AG04450 (cell line): ENCODE data around the gene TDRD10. TPM values are rescaled to one million over a fixed set of nuclear protein-coding genes. Genes with fewer than 3 reads are reported as not detected.

Experiments used
- CTCF ChIA-PET: fragments of 300-600, 350-600 bp; formaldehyde crosslinking; extraction: SDS; loops from one replicate; lab custom pipeline; 2022; ENCODE audit warnings: antibody characterized with exemption, inconsistent platforms; lab: Charles Lee
- POLR2A ChIA-PET: fragments of 350-600 bp; formaldehyde crosslinking; extraction: SDS; loops from one replicate; lab custom pipeline; 2021; ENCODE audit warnings: antibody characterized with exemption, inconsistent platforms; lab: Yijun Ruan, JAX
- DNase-seq: peaks from one replicate; pipeline ENCODE4 v3.0.0-alpha.2; 2011; ENCODE audit warnings: low read depth, low spot score
- H3K27ac ChIP-seq: one replicate; pipeline ENCODE4 v1.5.1; 2012; ENCODE audit warnings: low read depth, low read length, control low read depth
- H3K27me3 ChIP-seq: one replicate; pipeline ENCODE4 v1.6.0; 2012; ENCODE audit warnings: low read length; ENCODE audit not compliant: control insufficient read depth, insufficient read depth
- H3K4me3 ChIP-seq: 2 replicates; pipeline ENCODE4 v1.5.1; 2011; ENCODE audit warnings: mild to moderate bottlenecking, low read depth, low read length, control low read depth
- H3K9me3 ChIP-seq: 2 replicates; pipeline ENCODE4 v1.5.1; 2012; ENCODE audit warnings: low read length; ENCODE audit not compliant: control insufficient read depth, insufficient read depth
- CTCF ChIP-seq: IDR thresholded peaks from 2 replicates; pipeline ENCODE4 v1.5.1; 2011; ENCODE audit warnings: low read depth, low read length, control low read depth, inconsistent platforms
- polyA plus RNA-seq: library from polyadenylated mRNA; depleted of rRNA; stranded (reverse); fragments of >200 nt; gene quantifications from 2 replicates; pipeline ENCODE4 v1.2.3, GENCODE V29; 2011

The TDRD10 gene
- polyA plus RNA-seq, 1 experiment, result not detected

GRCh38 chr1:154469844-154470560 is 32.0 kb upstream of the TDRD10 start:
- TF ChIP-seq CTCF, result no peak
- ChIA-PET CTCF (interaction anchor here (0.7 kb wide), 1 partner anchor 135 kb away, joined by 3 read pairs; no protein-coding TSS in a partner anchor), POLR2A (interaction anchor here (0.6 kb wide), 1 partner anchor 62 kb away, joined by 3 read pairs; no protein-coding TSS in a partner anchor)
- no peaks in the 10 kb centered on the region; the same call in 1 of the 2 replicates for H3K9me3 ChIP-seq
- H3K27me3 ChIP-seq, result no peaks in the 10 kb centered on the region
- no peak overlapping the region for H3K4me3 ChIP-seq
- H3K27ac ChIP-seq, result no peak overlapping the region
- no peak for DNase-seq

- H3K4me3 ChIP-seq, result no peak overlapping the region
- no peaks in the 10 kb centered on the region; the same call in 1 of the 2 replicates for H3K9me3 ChIP-seq
- ChIA-PET POLR2A (no interaction called here), CTCF (interaction anchor here (1.0 kb wide), 1 partner anchor 8 kb away, joined by 3 read pairs; no protein-coding TSS in a partner anchor)
- no peaks in the 10 kb centered on the region for H3K27me3 ChIP-seq
- TF ChIP-seq CTCF, result no peak
- no peak overlapping the region for H3K27ac ChIP-seq
- no peak for DNase-seq
These were observed 30.7 kb upstream of the TDRD10 start for GRCh38 chr1:154471304-154471703.

- Histone ChIP-seq H3K4me3 (no peak overlapping the region), H3K27ac (no peak overlapping the region), H3K27me3 (no peaks in the 10 kb centered on the region), H3K9me3 (no peaks in the 10 kb centered on the region)
- POLR2A ChIA-PET, result no interaction called here
- CTCF ChIA-PET, result interaction anchor here (8.7 kb wide), 1 partner anchor 71 kb away, joined by 122 read pairs; no protein-coding TSS in a partner anchor
- DNase-seq, result no peak
- TF ChIP-seq CTCF, result no peak
These were observed 27.2 kb upstream of the TDRD10 start for GRCh38 chr1:154474802-154475201.

GRCh38 chr1:154476791-154477190 is 25.2 kb upstream of the TDRD10 start:
- Histone ChIP-seq H3K27me3 (no peaks in the 10 kb centered on the region), H3K9me3 (no peaks in the 10 kb centered on the region), H3K27ac (no peak overlapping the region), H3K4me3 (no peak overlapping the region)
- TF ChIP-seq CTCF, result no peak
- DNase-seq, result no peak
- POLR2A ChIA-PET, result no interaction called here
- CTCF ChIA-PET, result interaction anchor here (0.9 to 8.7 kb wide), 3 partner anchors 69 to 83 kb away, joined by 7 to 122 read pairs (median 8); no protein-coding TSS in a partner anchor

- Histone ChIP-seq H3K27ac (no peak overlapping the region), H3K4me3 (no peak overlapping the region), H3K27me3 (no peaks in the 10 kb centered on the region), H3K9me3 (no peaks in the 10 kb centered on the region)
- CTCF ChIA-PET, result interaction anchor here (0.7 to 8.7 kb wide), 3 partner anchors 68 to 82 kb away, joined by 3 to 122 read pairs (median 7); no protein-coding TSS in a partner anchor
- DNase-seq, result no peak
- TF ChIP-seq CTCF, result no peak
- POLR2A ChIA-PET, result no interaction called here
These were observed 24.0 kb upstream of the TDRD10 start for GRCh38 chr1:154478013-154478412.
